Left ventricle myocardium inferior (tissue), 1 donor: Measurements from ENCODE around the gene OSBPL3. TPM values are rescaled to one million over a fixed set of nuclear protein-coding genes. Genes with fewer than 3 reads are reported as not detected.
A peak's percentile ranks its signal among the peaks of the same experiment; 100 is the strongest.

ENCODE experiments used
- DNase-seq: peaks from one replicate; pipeline ENCODE4 v3.0.0-alpha.2; 2020
- H3K27ac ChIP-seq: fragments of 200-600 bp; replicated peaks from 2 replicates; pipeline ENCODE4 v1.8.0; 2021
- H3K27me3 ChIP-seq: fragments of 200-600 bp; 2 replicates; pipeline ENCODE4 v1.8.0; 2021; ENCODE audit warnings: low read depth
- H3K36me3 ChIP-seq: fragments of 200-600 bp; 2 replicates; pipeline ENCODE4 v1.8.0; 2021
- H3K4me1 ChIP-seq: fragments of 200-600 bp; 2 replicates; pipeline ENCODE4 v1.8.0; 2021
- H3K4me3 ChIP-seq: fragments of 200-600 bp; 2 replicates; pipeline ENCODE4 v1.8.0; 2021; ENCODE audit warnings: mild to moderate bottlenecking, moderate library complexity
- H3K9me3 ChIP-seq: fragments of 200-600 bp; replicated peaks from 2 replicates; pipeline ENCODE4 v1.8.0; 2021
- CTCF ChIP-seq: fragments of 200-600 bp; IDR thresholded peaks from 2 replicates; pipeline ENCODE4 v1.8.0; 2021; ENCODE audit warnings: antibody characterized with exemption, mild to moderate bottlenecking, borderline replicate concordance
- intact Hi-C: fragments of 100-400 bp; cut with micrococcal nuclease; formaldehyde crosslinking; loops from one replicate; pipeline ENCODE4 v1.11.0; 2022
- total RNA-seq: library from RNA; stranded (reverse); fragmentation: NEBNext Ultra II Directional; extraction: Animal tissue kit (Norgen Biotek cat#: 25700); gene quantifications from one replicate; pipeline ENCODE4 v1.2.1, GENCODE V29; 2021
- donor health status: DM: no; HTN: yes; CAD: no; lungs with severe emphysema.

Gene OSBPL3
- total RNA-seq, 1 donor from 2014 or later = 4.3 TPM

GRCh38 chr7:24757353-24758275 lies 222.4 kb downstream of the OSBPL3 start, which contains the start of gene GSDME:
TSS of gene GSDME (minus strand) at chr7:24757464. CDS start at chr7:24749774, 7,690 bp downstream.
- H3K27me3 ChIP-seq = no peaks in the 10 kb centered on the region
- H3K27ac ChIP-seq = peak within 1 kb of the TSS; percentile 86
- H3K36me3 ChIP-seq = no peaks in the 10 kb centered on the region
- peaks cover 24% of the 10 kb centered on the region for H3K4me1 ChIP-seq
- no peak for TF ChIP-seq CTCF
- intact Hi-C loops = no loop called here
- no peaks in the 10 kb centered on the region for H3K9me3 ChIP-seq
- peak within 1 kb of the TSS; percentile 83 for H3K4me3 ChIP-seq
- DNase-seq = peak; percentile 68

- peak; percentile 68 for DNase-seq
- peak overlapping the region; percentile 86 for H3K27ac ChIP-seq
Measured at GRCh38 chr7:24756545-24757352, 223.2 kb downstream of the OSBPL3 start.

GRCh38 chr7:24755541-24756407 lies 224.2 kb downstream of the OSBPL3 start:
- Histone ChIP-seq H3K4me3 (peak overlapping the region; percentile 83), H3K9me3 (no peaks in the 10 kb centered on the region), H3K27ac (peak overlapping the region; percentile 86), H3K27me3 (no peaks in the 10 kb centered on the region), H3K4me1 (peaks cover 24% of the 10 kb centered on the region), H3K36me3 (no peaks in the 10 kb centered on the region)
- no peak for TF ChIP-seq CTCF
- intact Hi-C loops = no loop called here
- DNase-seq = no peak

More at GRCh38 chr7:24756545-24757352, 223.2 kb downstream of the OSBPL3 start:
- Histone ChIP-seq H3K9me3 (no peaks in the 10 kb centered on the region), H3K4me1 (peaks cover 24% of the 10 kb centered on the region), H3K27me3 (no peaks in the 10 kb centered on the region), H3K36me3 (no peaks in the 10 kb centered on the region), H3K4me3 (peak overlapping the region; percentile 83)
- TF ChIP-seq CTCF = no peak
- intact Hi-C loops = no loop called here

- no peaks in the 10 kb centered on the region for H3K27me3 ChIP-seq
- no peak overlapping the region for H3K4me3 ChIP-seq
- H3K36me3 ChIP-seq = no peaks in the 10 kb centered on the region
- H3K9me3 ChIP-seq = no peaks in the 10 kb centered on the region
- no peak for TF ChIP-seq CTCF
- intact Hi-C loops = no loop called here
- H3K4me1 ChIP-seq = peaks cover 24% of the 10 kb centered on the region
- no peak overlapping the region for H3K27ac ChIP-seq
- DNase-seq = no peak
Measured at GRCh38 chr7:24754906-24755506, 225.0 kb downstream of the OSBPL3 start.
